ENCODE measurements around the gene ASTE1. TPM values are rescaled to one million over a fixed set of nuclear protein-coding genes. Genes with fewer than 3 reads are reported as not detected.
"Not testable (repeated sequence)": the region's sequence is repeated elsewhere in the genome, so short reads cannot be mapped to it uniquely, and the experiment has no call there.

Gene ASTE1
- total RNA-seq, 1 donor from 2014 or later, result 13.4 TPM

- no peak for DNase-seq
Measured at GRCh38 chr3:131009698-131010097, 16.9 kb downstream of the ASTE1 start.

- no peak for DNase-seq
Measured at GRCh38 chr3:131008326-131008725, 18.3 kb downstream of the ASTE1 start.

GRCh38 chr3:131007782-131008181 is 18.8 kb downstream of the ASTE1 start:
- DNase-seq, result no peak

- no peak for DNase-seq
Measured at GRCh38 chr3:131007256-131007655, 19.4 kb downstream of the ASTE1 start.

GRCh38 chr3:131004603-131005002 is 22.0 kb downstream of the ASTE1 start:
- no peak for DNase-seq

GRCh38 chr3:131001071-131001470 is 25.6 kb downstream of the ASTE1 start:
- DNase-seq, result no peak

- no peak for DNase-seq
Measured at GRCh38 chr3:130997289-130997688, 29.3 kb downstream of the ASTE1 start.

- peak; percentile 37 for DNase-seq
Measured at GRCh38 chr3:130992344-130992743, 34.3 kb downstream of the ASTE1 start.

- no peak for DNase-seq
Measured at GRCh38 chr3:130991126-130991525, 35.5 kb downstream of the ASTE1 start.

GRCh38 chr3:130990282-130990681 is 36.3 kb downstream of the ASTE1 start:
- DNase-seq, result no peak

- no peak for DNase-seq
Measured at GRCh38 chr3:130981469-130981868, 45.2 kb downstream of the ASTE1 start.

- DNase-seq, result no peak
Measured at GRCh38 chr3:130979117-130979516, 47.5 kb downstream of the ASTE1 start.

GRCh38 chr3:130976706-130977105 is 49.9 kb downstream of the ASTE1 start:
- no peak for DNase-seq

GRCh38 chr3:130975251-130975650 is 51.4 kb downstream of the ASTE1 start:
- no peak for DNase-seq

GRCh38 chr3:130974201-130974600 is 52.4 kb downstream of the ASTE1 start:
- DNase-seq, result no peak

- no peak for DNase-seq
Measured at GRCh38 chr3:130973406-130973805, 53.2 kb downstream of the ASTE1 start.

- DNase-seq, result not testable (repeated sequence)
Measured at GRCh38 chr3:130972592-130972991, 54.0 kb downstream of the ASTE1 start.

GRCh38 chr3:130971208-130971607 is 55.4 kb downstream of the ASTE1 start:
- DNase-seq, result no peak

- no peak for DNase-seq
Measured at GRCh38 chr3:130969621-130970020, 57.0 kb downstream of the ASTE1 start.

GRCh38 chr3:130968221-130968620 is 58.4 kb downstream of the ASTE1 start:
- no peak for DNase-seq

GRCh38 chr3:130967281-130967680 is 59.3 kb downstream of the ASTE1 start:
- DNase-seq, result no peak

GRCh38 chr3:130963878-130964277 is 62.7 kb downstream of the ASTE1 start:
- DNase-seq, result peak; percentile 5

Data from tongue (tissue), 2 donors.